ENCODE measurements around the gene TIGD3. TPM values are rescaled to one million over a fixed set of nuclear protein-coding genes. Genes with fewer than 3 reads are reported as not detected.

Gene TIGD3
- total and polyA plus RNA-seq, 5 experiments from 2014 or later = 0.15 to 1.9 (median 0.67) TPM

DNA sequence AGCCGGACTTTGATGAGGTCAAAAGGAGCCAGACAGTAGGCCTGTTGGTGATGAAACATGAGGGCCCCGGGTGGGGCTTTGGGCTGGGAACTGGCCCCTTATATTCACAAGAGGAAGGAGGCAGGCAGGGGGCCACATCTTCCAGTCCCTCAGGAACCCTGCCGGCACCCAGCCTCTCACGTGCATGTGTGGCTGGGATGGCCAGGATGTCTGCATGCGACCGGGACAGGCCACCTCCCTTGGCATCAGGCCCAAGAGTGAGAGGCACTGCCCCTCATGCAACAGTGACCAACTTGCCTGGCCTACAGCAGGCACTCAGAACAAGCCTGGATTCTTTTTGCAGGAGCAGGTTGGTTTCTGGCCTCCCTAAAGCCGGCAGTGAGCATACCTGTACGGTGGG lies 22.5 kb downstream of the TIGD3 start:
- Mint-ChIP-seq H3K36me3 (peaks cover 0 to 13% (median 0%) of the 10 kb centered on the region in 3 donors), H3K27me3 (no peaks in the 10 kb centered on the region), H3K9me3 (no peaks in the 10 kb centered on the region), H3K4me3 (no peak overlapping the region), H3K27ac (peak overlapping the region in 3 of 10 donors; percentile 28 to 74 (median 68)), H3K4me1 (peaks cover 6 to 25% (median 14%) of the 10 kb centered on the region in 4 donors)
- ATAC-seq (no peak), DNase-seq (no peak)
- POLR2A ChIA-PET = interaction anchor here (15.0 kb wide), 1 partner anchor 43 kb away, joined by 280 read pairs; the partner anchor contains the start of gene NEAT1

DNA sequence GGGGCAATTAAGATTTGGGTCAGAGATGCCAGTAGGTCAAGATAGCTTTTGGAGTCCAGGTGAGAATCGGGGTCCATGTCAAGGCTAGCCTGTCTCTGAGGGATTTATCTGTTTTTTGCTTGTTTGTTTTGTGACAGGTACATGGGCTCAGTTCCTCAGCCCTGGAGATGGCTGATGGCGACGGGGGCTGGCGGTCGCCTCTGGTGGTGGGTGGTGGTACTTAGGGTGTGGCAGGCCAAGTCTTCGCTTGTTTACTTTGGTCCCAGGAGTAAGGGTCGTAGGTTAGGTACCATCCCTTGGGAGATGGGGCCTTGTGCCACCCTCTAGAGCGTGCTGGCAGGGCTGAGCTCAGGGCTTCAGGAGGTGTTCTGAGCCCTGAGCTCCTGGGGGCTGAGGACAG lies 23.2 kb downstream of the TIGD3 start:
- peaks cover 0 to 13% (median 0%) of the 10 kb centered on the region in 3 donors for H3K36me3 Mint-ChIP-seq
- peaks cover 10 to 32% (median 20%) of the 10 kb centered on the region in 4 donors for H3K4me1 Mint-ChIP-seq
- no peaks in the 10 kb centered on the region for H3K9me3 Mint-ChIP-seq
- no peak for ATAC-seq
- no peaks in the 10 kb centered on the region for H3K27me3 Mint-ChIP-seq
- H3K4me3 Mint-ChIP-seq = no peak overlapping the region
- POLR2A ChIA-PET = interaction anchor here (0.7 to 17.5 kb wide), 4 partner anchors 9 to 126 kb away, joined by 3 to 396 read pairs (median 142); partner anchors contain the start of genes MALAT1 and NEAT1
- peak overlapping the region in 8 of 10 donors; percentile 28 to 78 (median 64) for H3K27ac Mint-ChIP-seq
- DNase-seq = no peak

DNA sequence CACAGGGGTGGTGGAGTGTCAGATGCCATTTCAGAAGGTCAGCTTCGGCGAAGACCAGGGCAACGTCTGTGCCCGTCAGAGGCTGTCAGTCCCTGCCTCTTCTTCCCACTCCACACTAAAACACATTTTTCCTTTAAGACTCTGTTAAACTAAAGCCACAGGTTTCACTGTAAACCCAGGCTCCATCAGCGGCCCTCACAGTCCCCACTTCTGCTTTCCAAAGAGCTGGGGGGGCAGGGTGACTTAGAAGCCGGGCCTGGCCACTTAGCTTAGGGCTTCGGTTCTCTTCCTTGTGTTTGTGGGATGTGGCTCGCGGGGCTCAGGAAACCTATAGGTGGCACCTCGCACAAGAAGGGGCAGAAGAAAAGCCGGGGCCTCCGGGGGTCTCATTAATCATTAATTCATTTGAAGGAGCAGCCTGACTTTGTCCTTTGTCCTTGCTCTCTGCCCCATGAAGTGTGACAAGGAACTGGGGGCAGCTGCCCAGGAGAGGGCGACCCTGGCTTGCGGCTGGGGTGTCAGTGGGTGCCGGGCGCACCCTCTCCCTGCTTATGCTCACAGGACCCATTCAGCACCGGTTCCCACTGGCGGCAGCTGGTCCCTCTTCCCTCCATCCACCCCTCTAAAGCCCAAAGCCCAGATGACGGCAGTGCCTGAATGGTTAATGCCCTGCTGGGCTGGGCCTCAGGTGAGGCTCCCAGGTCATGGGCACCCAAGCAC lies 23.8 kb downstream of the TIGD3 start:
- H3K36me3 Mint-ChIP-seq = peaks cover 0 to 13% (median 0%) of the 10 kb centered on the region in 3 donors
- no peak for DNase-seq
- H3K27me3 Mint-ChIP-seq = no peaks in the 10 kb centered on the region
- H3K9me3 Mint-ChIP-seq = no peaks in the 10 kb centered on the region
- POLR2A ChIA-PET = interaction anchor here (0.7 to 17.5 kb wide), 5 partner anchors 9 to 125 kb away, joined by 3 to 396 read pairs (median 3); partner anchors contain the start of genes MALAT1 and NEAT1
- H3K4me1 Mint-ChIP-seq = peaks cover 16 to 38% (median 26%) of the 10 kb centered on the region in 4 donors
- H3K27ac Mint-ChIP-seq = peak overlapping the region in 9 of 10 donors; percentile 20 to 76 (median 59)
- H3K4me3 Mint-ChIP-seq = no peak overlapping the region
- ATAC-seq = no peak

DNA sequence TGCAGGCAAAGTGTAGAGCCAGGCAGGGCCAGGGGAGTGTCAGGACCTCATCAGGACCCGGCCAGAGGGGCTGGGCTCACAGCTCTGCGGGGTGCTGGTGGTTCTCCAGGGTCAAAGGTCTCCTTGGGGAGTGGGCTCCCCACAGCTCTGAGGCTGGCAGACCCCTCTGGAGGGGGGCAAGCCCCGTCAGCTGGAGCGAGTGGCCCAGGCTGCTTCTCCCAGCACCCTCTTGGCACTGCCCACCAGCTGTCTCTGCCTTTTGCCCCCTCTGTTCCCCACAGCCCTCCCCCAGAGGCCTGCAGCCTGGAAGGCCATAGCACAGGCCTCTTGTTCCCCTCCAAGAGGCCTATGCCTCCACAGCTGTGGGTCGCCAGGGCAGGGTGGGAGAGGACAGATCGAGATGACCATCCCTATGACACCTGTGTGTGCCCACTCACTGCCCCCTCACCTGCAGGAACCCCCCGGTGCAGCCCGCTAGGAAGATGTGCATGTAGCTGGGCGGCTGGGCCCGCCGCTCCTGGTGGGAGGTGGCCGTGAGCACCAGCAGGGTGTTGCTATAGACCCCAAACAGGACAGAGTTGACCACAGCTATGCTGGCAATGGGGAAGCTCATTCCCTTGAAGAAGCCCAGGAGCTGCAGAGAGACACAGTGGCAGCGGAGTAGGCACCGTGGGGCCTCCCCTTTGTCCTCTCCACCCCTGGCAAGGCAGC lies 24.5 kb downstream of the TIGD3 start:
- DNase-seq = no peak
- peaks cover 0 to 13% (median 0%) of the 10 kb centered on the region in 3 donors for H3K36me3 Mint-ChIP-seq
- POLR2A ChIA-PET = interaction anchor here (0.8 to 17.5 kb wide), 4 partner anchors 15 to 124 kb away, joined by 3 to 396 read pairs (median 142); partner anchors contain the start of genes MALAT1 and NEAT1
- H3K27ac Mint-ChIP-seq = peak overlapping the region in 5 of 10 donors; percentile 4 to 63 (median 55)
- no peaks in the 10 kb centered on the region for H3K27me3 Mint-ChIP-seq
- ATAC-seq = no peak
- H3K4me3 Mint-ChIP-seq = peak overlapping the region in 1 of 10 donors; percentile 22
- no peaks in the 10 kb centered on the region for H3K9me3 Mint-ChIP-seq
- H3K4me1 Mint-ChIP-seq = peaks cover 20 to 45% (median 33%) of the 10 kb centered on the region in 4 donors

DNA sequence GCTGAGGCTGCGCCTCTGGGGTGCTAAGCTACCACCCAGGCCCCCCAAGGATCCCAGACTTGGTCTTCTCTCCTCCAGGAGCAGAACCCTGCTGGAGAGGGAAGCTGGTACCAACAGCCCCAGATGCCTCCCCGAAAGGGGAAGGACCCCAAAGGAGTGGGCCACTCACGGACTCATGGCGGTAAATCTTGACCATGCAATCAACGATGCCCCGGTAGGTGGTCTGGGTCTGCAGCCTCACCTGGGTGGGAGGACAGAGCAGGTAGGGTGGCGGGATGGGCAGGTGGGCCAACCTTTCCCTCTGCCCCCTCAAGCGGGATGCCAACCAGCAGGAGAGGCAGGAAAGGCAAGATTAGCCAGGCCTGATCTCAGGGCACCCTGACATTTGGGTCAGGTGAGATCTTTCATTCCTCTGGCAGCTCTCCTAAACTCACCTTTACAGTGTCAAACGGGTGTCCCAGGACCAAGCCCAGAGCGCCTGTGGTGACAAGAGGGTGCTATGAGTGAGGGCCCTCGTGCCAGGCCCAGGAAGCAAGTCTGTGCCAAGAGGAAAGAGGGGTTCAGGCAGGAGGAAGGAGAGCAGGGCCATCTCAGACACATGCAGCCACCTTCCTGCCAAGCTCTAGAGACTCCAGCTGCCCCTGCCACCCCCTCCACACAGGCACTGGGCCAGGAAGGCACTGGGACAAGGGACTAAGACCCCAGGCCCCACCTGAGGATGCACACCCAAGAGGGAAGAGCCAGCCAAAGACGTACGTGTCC lies 25.3 kb downstream of the TIGD3 start:
- ATAC-seq (no peak), DNase-seq (no peak)
- Mint-ChIP-seq H3K27me3 (no peaks in the 10 kb centered on the region), H3K36me3 (peaks cover 0 to 13% (median 0%) of the 10 kb centered on the region in 3 donors), H3K4me3 (peak overlapping the region in 8 of 10 donors; percentile 14 to 81 (median 36)), H3K9me3 (no peaks in the 10 kb centered on the region), H3K4me1 (peaks cover 27 to 53% (median 40%) of the 10 kb centered on the region in 4 donors), H3K27ac (peak overlapping the region; percentile 48 to 99 (median 76))
- POLR2A ChIA-PET = interaction anchor here (1.0 to 17.5 kb wide), 3 partner anchors 40 to 124 kb away, joined by 3 to 396 read pairs (median 280); partner anchors contain the start of genes MALAT1 and NEAT1

DNA sequence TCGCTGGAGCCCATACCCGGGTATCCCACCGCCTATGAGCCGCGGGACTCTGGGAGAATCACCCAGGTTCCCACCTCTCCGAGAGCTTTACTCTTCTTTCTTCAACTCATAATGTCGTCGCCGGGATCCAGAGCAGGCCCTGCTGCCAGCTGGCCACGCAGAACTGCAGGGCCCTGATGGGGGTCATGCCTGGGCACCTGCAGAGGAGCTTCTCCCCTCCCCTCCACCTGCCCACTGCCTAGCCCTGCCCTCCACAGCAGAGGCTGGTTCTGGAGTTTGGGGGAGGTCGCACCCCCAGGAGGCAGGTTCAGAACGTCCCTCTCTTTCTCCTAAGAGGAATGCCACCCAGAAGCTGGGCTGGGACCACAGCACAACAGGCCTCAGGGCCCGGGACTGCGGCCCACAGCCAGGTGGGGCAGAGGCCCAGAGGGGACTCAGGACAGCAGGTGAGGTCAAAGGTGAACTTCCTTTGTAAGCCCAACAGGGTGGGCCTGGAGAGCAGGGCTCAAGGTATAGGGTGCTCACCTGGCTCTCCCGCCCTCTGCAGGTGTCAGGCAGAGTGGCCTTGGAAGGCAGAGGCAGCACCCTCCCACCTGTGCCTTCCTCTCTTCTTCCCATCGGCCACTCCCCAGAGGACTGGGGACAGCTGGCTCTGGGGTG lies 26.0 kb downstream of the TIGD3 start:
- POLR2A ChIA-PET = interaction anchor here (0.6 to 17.5 kb wide), 5 partner anchors 9 to 123 kb away, joined by 3 to 396 read pairs (median 3); partner anchors contain the start of genes MALAT1 and NEAT1
- ATAC-seq (no peak), DNase-seq (no peak)
- Mint-ChIP-seq H3K27me3 (no peaks in the 10 kb centered on the region), H3K4me1 (peaks cover 31 to 60% (median 46%) of the 10 kb centered on the region in 4 donors), H3K4me3 (peak overlapping the region in 7 of 10 donors; percentile 22 to 94 (median 42)), H3K9me3 (no peaks in the 10 kb centered on the region), H3K36me3 (peaks cover 0 to 13% (median 0%) of the 10 kb centered on the region in 3 donors), H3K27ac (peak overlapping the region; percentile 80 to 100 (median 99))

DNA sequence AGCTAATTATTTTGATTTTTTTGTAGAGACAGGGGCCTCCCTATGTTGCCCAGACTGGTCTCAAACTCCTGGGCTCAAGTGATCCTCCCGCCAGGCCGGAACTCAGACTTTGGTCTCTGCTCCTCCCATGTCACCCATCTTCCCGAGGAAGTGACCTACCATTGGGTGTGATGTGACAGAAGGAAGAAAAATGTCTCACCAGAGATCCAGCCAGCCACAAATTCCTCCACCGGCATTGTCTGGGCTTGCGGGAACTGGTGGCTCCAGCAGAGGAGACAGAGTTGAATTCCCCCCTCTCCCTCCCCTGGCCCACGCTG lies 27.1 kb downstream of the TIGD3 start:
- ATAC-seq = no peak
- no peaks in the 10 kb centered on the region for H3K9me3 Mint-ChIP-seq
- H3K36me3 Mint-ChIP-seq = peaks cover 0 to 11% (median 0%) of the 10 kb centered on the region in 3 donors
- H3K27me3 Mint-ChIP-seq = no peaks in the 10 kb centered on the region
- DNase-seq = no peak
- H3K4me1 Mint-ChIP-seq = peaks cover 31 to 67% (median 54%) of the 10 kb centered on the region in 4 donors
- H3K4me3 Mint-ChIP-seq = peak overlapping the region; percentile 80 to 97 (median 92)
- POLR2A ChIA-PET = interaction anchor here (0.6 to 17.5 kb wide), 16 partner anchors 8 to 206 kb away, joined by 3 to 396 read pairs (median 4); partner anchors contain the start of genes MALAT1 and NEAT1
- H3K27ac Mint-ChIP-seq = peak overlapping the region; percentile 96 to 100 (median 99)

DNA sequence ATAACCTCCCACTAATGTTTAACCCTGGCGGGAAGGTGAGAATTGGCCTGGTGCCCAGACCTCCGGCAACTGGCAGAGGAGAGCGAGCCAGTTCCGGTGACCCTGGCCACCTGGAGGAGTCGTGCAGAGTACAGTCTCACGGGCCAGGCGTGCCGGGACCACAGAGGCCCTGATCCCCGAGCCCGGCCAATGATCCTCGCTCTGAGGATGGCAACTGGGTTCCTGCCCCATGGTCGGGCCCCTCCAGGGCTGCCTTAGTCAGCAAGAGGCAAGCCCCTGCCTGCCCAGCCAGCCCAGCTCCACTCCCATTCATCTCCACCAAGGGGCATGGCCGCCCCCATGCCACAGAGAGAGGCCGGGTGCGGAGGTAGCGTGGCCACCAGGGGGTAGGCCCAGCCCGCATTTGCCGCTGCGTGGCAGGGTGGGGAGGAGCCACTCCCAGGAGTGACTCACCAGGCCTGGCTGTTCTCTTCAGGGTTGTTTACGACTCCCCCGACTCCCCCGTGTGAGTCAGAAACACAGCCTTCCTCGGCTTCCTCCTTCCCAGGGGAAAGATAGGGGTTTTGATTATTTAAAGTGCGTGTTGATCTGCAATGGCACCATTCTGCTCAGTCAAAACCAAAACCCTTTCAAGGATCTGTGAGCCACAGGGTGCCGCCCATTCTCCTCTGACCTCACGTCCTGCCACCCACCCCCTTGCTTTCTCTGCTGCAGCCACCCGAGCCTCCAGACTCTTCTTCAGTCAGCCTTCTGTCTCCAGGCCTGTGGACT lies 27.7 kb downstream of the TIGD3 start, which contains the start of gene SLC25A45:
TSS of gene SLC25A45 (minus strand) at position 614 of the 771 bp plus-strand sequence. CDS start 695 bp downstream, outside the sequence.
- POLR2A ChIA-PET = interaction anchor here (0.6 to 17.5 kb wide), 18 partner anchors 10 to 206 kb away, joined by 3 to 396 read pairs (median 4); partner anchors contain the start of genes MALAT1 and NEAT1
- DNase-seq (peak; percentile 84 to 96 (median 91)), ATAC-seq (peak; percentile 86 to 88)
- Mint-ChIP-seq H3K4me3 (peak within 1 kb of the TSS; percentile 80 to 97 (median 92)), H3K9me3 (no peaks in the 10 kb centered on the region), H3K27me3 (no peaks in the 10 kb centered on the region), H3K4me1 (peaks cover 34 to 72% (median 57%) of the 10 kb centered on the region in 4 donors), H3K36me3 (peaks cover 0 to 11% (median 0%) of the 10 kb centered on the region in 3 donors), H3K27ac (peak within 1 kb of the TSS; percentile 96 to 100 (median 99))

DNA sequence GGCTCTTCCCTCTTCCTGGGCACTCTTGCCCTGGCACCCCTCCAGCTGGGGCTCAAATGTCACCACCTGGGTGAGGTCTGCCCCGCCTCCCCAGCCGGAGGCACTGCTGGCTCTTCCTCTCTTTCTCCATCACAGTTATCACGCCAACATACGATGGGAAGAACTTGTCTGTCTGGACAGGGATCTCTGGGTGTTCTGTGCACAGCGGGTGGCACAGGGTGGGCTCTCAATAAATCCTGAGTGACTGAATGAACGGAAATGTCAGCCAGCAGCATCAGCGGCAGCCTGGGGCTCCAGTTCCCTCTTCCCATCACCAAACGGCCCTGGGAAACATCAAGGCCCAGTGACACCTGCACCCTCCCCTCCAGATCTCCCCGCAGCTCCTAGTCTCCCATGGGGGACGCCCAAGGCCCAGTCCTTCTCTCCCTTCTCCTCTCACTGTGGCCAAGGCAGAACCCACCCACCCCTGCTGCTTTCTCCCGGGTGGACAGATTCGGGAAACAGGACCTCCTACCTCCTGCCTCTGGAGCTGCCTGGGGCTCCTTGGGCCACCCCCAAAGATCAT lies 28.3 kb downstream of the TIGD3 start:
- H3K4me1 Mint-ChIP-seq = peaks cover 31 to 73% (median 61%) of the 10 kb centered on the region in 4 donors
- peaks cover 0 to 6% (median 0%) of the 10 kb centered on the region in 3 donors for H3K36me3 Mint-ChIP-seq
- H3K27me3 Mint-ChIP-seq = no peaks in the 10 kb centered on the region
- ATAC-seq (no peak), DNase-seq (no peak)
- H3K9me3 Mint-ChIP-seq = no peaks in the 10 kb centered on the region
- POLR2A ChIA-PET = interaction anchor here (0.6 to 17.5 kb wide), 11 partner anchors 9 to 144 kb away, joined by 3 to 396 read pairs (median 4); partner anchors contain the start of genes MALAT1 and NEAT1
- H3K27ac Mint-ChIP-seq = peak overlapping the region; percentile 96 to 100 (median 99)
- peak overlapping the region; percentile 80 to 97 (median 92) for H3K4me3 Mint-ChIP-seq

DNA sequence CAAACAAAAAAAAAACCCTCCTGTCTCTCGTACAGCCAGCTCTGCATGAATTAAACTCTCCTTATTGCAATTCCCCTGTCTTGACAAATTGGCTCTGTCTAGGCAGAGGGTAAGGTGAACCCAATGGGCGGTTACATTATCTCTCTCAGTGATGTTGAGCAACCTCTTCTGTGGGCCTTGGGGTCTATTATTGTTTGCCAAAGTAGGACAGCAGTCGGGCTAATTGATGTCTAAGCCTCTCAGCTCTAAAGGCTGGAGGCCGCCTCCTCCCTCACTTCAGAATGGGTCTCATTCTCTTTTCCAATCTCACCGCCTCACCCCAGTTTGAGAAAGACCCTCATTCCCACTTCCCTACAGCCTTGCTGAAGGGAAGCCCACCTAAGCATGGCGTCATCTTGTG lies 29.2 kb downstream of the TIGD3 start:
- H3K4me1 Mint-ChIP-seq = peaks cover 33 to 76% (median 70%) of the 10 kb centered on the region in 4 donors
- no peaks in the 10 kb centered on the region for H3K9me3 Mint-ChIP-seq
- H3K4me3 Mint-ChIP-seq = peak overlapping the region in 9 of 10 donors; percentile 53 to 94 (median 67)
- H3K27ac Mint-ChIP-seq = peak overlapping the region; percentile 93 to 100 (median 99)
- H3K27me3 Mint-ChIP-seq = no peaks in the 10 kb centered on the region
- ATAC-seq (no peak), DNase-seq (peak in 1 of 10 donors; percentile 35)
- POLR2A ChIA-PET = interaction anchor here (0.6 to 17.5 kb wide), 8 partner anchors 17 to 143 kb away, joined by 3 to 396 read pairs (median 4); partner anchors contain the start of genes MALAT1 and NEAT1
- peaks cover 0 to 4% (median 0%) of the 10 kb centered on the region in 3 donors for H3K36me3 Mint-ChIP-seq

Data from naive thymus-derived CD8-positive, alpha-beta T cell (primary cell).